HG03139 (cell line): ENCODE data around the gene KIAA1210.

Experiments used
- ATAC-seq: cut with Tn5 transposase; IDR thresholded peaks from one replicate; pipeline ENCODE4 v1.9.1; 2021; ENCODE audit not compliant: unreplicated experiment

KIAA1210 gene

GRCh38 chrX:119093991-119094735 is 33.4 kb downstream of the KIAA1210 start:
- no peak for ATAC-seq

- ATAC-seq, result no peak
These were observed 37.0 kb downstream of the KIAA1210 start for GRCh38 chrX:119090627-119091026.

- no peak for ATAC-seq
These were observed 38.0 kb downstream of the KIAA1210 start for GRCh38 chrX:119089619-119090018.

- ATAC-seq, result no peak
These were observed 40.5 kb downstream of the KIAA1210 start for GRCh38 chrX:119087121-119087520.

- no peak for ATAC-seq
These were observed 42.8 kb downstream of the KIAA1210 start for GRCh38 chrX:119084766-119085165.

GRCh38 chrX:119082278-119082677 is 45.3 kb downstream of the KIAA1210 start:
- no peak for ATAC-seq

GRCh38 chrX:119075270-119076025 is 52.2 kb downstream of the KIAA1210 start:
- no peak for ATAC-seq

- ATAC-seq, result no peak
These were observed 53.7 kb downstream of the KIAA1210 start for GRCh38 chrX:119073911-119074310.

- ATAC-seq, result no peak
These were observed 54.3 kb downstream of the KIAA1210 start for GRCh38 chrX:119073200-119073905.

- no peak for ATAC-seq
These were observed 54.9 kb downstream of the KIAA1210 start, which contains the start of gene CT47C1 for GRCh38 chrX:119072744-119073143. Gene CT47C1 (plus strand): TSS chrX:119072993. CDS start chrX:119073226, 233 bp downstream.

GRCh38 chrX:119071381-119071780 is 56.2 kb downstream of the KIAA1210 start:
- peak; percentile 90 for ATAC-seq

GRCh38 chrX:119069762-119070161 is 57.9 kb downstream of the KIAA1210 start:
- ATAC-seq, result no peak

GRCh38 chrX:119069128-119069527 is 58.5 kb downstream of the KIAA1210 start:
- ATAC-seq, result no peak

GRCh38 chrX:119067023-119067739 is 60.4 kb downstream of the KIAA1210 start:
- ATAC-seq, result no peak

- ATAC-seq, result no peak
These were observed 64.2 kb downstream of the KIAA1210 start for GRCh38 chrX:119063428-119063827.

GRCh38 chrX:119062750-119063374 is 64.8 kb downstream of the KIAA1210 start:
- no peak for ATAC-seq

- no peak for ATAC-seq
These were observed 71.9 kb downstream of the KIAA1210 start for GRCh38 chrX:119055687-119056086.

GRCh38 chrX:119045884-119046283 is 81.7 kb downstream of the KIAA1210 start:
- ATAC-seq, result no peak

GRCh38 chrX:119042996-119043395 is 84.6 kb downstream of the KIAA1210 start:
- no peak for ATAC-seq

- no peak for ATAC-seq
These were observed 85.6 kb downstream of the KIAA1210 start for GRCh38 chrX:119042040-119042439.
